HG03064 (cell line): ENCODE measurements around the gene PFDN1.

Source experiments
- ATAC-seq: cut with Tn5 transposase; IDR thresholded peaks from one replicate; pipeline ENCODE4 v1.9.1; 2021; ENCODE audit warnings: low read depth; ENCODE audit not compliant: unreplicated experiment

PFDN1 gene

DNA sequence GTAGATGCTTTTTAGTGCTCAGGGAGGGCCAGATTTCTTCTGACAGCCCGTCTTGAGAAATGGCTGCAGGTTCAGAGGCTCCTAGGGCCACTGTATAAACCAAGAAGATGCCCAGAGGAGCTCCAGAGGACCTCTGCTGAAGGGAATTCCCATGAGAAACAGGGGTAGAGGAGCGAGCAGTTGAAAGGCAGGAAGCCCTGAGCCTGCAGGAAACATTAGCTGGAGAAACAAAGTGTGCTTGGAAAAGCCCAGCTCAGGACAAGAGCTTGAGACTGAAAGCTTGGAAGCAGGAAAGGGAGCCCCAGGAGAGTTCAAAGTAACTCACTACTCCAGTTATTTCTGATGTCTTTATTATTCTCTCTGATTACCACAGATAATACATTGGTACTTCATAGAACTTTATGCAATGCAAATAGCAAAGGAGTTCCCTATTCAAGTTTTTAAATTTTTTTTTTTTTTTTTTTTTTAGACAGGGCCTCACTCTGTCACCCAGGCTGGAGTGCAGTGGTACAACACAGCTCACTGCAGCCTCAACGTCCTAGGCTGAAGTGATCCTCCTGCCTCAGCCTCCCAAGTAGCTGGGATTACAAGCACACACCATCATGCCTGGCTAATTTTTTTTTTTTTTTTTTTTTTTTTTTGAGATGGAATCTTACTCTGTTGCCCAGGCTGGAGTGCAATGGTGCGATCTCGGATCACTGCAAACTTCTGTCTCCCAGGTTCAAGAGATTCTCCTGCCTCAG lies 27.0 kb upstream of the PFDN1 start:
- no peak for ATAC-seq

DNA sequence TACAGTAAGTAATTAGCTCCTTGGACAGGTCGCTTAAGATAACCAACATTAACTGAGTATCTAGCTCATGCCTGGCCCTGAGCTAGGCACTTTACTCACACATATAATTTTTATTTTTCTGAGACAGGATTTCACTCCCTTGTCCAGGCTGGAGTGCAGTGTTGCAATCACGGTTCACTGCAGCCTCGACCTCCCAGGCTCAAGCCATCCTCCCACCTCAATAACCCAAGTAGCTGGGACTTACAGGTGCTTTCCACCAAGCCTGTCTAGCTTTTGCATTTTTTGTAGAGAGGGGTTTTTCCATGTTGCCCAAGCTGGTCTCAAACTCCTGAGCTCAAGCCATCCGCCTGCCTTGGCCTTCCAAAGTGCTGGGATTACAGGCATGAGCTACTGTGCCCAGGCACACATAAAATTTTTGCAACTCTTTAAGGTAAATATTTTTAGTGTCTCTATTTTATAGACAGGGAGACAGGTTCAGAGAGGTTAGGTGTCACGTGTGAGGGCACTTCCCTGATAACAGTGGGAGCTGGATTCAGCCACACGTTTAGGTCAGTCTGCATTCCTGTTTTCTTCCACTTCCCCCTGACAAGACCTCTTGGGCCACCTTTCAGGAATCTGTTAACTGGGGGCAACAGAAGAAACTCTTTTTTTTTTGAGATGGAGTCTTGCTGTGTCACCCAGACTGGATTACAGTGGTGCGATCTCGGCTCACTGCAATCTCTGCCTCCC lies 25.3 kb upstream of the PFDN1 start:
- no peak for ATAC-seq

DNA sequence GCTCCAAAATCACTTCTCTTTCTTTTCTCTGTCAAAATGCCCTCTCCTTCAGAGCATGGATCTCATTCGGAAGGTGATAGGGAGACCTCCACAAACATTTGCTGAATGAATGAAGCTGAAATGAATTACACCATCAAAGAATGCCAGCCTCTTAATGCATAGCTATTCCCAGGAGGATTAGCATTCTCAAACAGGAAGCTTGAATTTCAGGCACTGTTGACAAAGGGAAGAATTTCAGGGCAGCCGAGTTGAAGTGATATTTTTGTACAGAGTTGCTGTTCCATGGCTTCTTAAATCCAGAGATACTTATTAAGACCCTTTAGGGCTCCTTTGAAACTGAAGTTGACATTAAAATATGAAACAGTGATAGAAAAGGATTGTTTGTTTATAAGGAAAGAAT lies 24.7 kb upstream of the PFDN1 start:
- no peak for ATAC-seq

DNA sequence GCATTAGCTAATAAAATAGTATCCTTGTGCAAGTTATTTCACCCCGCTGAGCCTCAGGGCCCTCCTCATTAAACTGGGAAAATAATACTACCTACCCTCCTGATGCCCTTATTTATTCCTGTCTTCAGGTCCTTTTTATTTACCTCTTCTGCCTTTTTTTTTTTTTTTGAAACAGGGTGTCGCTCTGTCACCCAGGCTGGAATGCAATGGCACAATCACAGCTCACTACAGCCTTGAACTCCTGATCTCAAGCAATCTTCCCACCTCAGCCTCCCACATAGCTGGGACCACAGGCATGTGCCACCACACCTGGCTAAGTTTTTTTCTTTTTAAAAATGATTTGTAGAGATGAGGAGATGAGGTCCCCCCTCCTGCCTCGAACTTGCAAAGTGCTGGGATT lies 22.6 kb upstream of the PFDN1 start:
- ATAC-seq, result no peak

DNA sequence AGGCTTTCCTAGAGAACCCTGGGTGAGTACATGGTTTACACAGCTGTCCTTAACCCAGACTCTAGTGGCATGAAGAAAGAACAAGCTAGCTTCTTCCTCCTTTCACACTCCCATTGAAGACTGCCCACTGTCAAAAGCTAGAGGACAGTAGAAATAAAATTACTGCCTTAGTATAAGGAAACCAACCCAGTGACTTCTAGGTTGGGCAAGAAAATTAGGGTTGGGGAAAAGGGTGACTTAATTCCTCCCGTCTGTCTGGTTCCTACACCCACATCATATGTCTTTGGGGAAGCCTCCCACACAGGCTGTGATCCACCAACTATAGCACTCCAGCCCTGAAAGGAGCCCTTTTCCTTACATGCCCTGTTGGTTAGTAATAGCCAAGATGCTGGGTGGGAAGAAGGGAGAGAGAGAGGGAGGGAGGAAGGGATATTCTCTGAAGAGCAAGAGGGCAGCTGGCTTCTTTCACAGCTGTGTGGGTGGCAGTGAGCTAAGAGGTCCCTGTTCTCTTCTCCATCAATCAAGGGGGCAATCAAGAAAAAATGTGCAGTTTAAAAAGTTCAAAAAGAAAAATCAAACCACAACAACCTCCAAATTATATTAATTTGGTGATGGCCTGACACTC lies 21.8 kb upstream of the PFDN1 start:
- no peak for ATAC-seq

DNA sequence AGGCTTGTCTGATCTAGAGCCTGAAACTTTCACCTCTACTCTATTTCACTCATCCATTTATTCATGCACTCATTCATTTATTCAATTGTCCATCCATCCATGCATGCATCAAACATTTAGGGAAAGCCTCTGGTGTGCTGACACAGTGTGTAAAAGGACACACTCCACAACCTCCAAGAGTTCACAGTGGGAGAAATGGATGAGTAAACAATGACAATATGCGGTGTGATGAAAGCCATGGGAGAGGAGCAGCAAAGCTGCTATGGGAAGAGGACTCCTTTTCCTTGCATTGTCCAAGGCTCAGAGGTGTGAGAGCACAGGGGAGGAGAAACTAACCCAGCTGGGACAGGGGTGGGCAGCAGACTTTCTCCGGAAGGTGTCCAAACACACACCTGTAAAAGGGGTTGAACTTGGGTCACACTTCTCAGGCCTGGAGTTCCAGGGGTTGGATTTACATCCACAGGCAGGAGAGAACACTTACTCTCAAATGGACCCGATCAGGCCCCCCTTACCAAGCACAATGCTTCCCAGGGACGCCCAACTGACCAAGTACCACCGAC lies 21.2 kb upstream of the PFDN1 start:
- no peak for ATAC-seq

DNA sequence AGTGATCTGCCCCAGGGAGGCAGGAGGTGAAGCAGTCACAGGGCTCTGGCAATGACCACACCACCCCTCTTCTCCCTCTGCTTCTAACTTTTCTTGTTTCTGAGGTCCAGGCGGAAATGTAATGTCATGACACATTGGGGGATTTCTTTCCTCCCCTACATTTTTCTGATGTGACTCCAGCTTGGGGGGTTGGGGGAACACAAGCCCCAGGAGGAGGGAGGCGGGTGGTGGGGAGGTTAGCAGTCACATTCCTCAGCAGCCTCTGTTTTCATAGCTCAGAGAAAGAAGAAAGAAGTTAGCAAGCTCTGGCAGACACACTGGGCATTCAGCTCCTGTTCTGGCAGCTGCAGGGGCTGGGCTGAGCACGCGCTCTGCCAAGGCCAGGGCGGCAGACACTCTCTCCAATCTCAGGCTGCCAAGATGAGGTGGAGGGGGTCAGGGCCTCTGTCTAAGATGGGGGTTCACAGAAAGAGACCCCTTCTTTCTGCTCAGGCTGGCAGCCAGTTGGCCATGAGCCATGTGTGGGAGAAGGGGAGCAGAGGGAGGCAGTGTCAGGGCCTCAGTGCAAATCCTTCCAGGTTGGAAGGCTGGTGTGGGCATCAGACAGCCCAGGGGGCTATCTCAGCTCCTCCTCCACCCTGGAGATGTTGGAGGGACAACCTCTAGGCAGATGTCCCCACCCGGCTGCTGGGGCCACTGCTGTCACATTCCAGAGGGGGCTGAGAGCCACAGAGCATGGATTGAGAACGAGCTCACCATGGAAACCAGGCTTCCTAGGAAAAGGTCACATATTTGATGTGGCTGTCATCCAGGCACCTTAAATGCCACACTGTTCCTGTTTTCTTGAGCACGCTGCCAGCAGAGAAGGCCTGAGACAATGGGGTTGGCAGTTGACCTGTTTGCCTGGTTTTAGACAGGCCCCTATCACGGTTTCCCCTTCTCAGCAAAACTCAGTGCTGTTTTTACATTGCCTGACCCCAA lies 20.1 kb upstream of the PFDN1 start:
- ATAC-seq, result no peak

DNA sequence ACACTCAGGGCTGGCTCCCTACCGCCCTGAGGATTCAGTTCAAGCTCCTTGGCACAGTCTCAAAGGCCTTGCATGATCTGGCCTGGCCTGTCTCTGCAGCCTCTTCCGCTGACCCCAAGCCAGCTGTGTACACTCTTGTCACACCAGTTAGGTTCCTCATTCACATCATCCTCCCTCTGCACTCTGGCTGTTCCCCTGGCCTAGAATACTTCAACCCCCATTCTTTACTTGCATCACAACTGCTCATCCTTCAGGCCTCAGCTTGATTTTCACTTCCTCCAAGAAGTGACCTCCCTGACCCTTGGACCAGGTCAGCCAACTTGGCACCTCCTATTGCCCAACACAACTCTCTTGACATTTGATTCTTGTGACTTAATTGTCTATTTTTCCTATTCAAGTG lies 18.9 kb upstream of the PFDN1 start:
- no peak for ATAC-seq

DNA sequence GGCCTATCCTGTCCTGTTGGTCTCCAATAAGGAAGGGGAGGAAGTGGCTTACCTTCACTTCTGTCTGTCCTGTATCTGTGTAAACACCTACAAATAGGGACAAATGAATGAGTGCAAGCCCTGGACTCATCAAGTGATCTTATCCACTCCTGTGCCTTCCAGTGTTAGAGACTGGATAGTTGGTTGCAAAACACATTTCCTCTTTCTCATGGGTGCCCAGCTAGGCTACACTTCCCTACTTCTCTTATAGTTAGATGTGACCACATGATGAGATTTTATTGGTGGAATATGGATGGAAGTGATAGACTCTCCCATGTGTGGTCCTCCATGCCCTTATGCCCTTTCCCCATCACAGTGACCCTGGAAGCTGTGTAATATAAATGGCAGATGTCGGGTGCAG lies 16.9 kb upstream of the PFDN1 start:
- ATAC-seq, result no peak

DNA sequence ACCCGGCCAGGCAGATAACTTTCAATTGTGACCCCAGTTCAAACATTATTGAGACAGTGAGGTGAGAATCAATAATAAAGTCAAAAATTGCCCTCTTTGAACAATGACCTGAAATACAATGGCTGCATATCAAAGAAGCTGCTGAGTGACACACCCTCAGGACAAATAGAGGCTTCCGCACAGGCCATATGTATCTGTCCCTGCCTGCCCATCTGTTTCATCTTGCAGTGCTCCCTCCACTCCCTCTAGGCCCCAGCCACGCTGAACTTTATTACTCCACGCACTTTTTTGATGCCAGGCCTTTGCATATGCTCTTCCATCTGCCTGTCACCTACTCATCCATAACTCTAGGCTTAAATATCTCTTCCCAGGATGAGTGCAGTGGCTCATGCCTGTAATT lies 15.9 kb upstream of the PFDN1 start:
- ATAC-seq, result no peak

DNA sequence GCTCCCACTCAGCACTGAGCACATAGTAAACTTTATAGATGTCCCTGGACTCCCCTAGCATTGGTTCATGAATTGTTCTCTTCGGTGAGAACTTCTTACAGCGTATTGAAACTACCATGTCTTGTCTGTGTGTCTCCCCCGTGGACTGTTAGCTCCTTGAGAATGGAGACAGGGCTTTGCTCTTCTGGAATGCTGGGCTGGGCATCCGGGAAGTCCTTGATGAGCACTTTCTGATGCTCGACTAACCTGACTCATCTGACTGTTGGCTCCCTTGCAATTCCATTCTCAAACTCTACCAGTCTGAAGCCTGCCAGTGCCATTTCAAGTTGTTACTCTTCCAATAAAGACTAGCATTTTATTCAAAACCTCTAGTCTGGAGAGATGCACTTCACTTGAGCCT lies 15.0 kb upstream of the PFDN1 start:
- no peak for ATAC-seq

DNA sequence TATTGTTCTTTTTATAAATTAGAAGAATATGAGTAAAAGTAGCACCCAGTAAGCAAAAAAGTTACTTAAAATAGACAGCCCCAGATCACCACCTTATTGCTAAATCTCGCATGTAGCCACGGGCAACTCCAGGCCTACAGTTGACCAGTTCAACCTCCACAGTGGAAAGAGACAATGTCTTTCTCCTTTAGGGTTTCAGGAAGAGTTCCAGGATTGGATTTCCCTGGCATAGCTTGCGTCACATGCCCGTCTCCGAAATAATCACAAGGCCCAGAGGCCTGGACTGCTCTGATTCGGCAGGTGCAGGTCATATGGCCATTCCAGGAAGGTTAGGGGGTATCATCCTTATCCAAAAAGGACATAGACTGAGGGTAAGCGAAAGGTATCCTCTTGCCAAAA lies 9.9 kb upstream of the PFDN1 start:
- ATAC-seq, result no peak

DNA sequence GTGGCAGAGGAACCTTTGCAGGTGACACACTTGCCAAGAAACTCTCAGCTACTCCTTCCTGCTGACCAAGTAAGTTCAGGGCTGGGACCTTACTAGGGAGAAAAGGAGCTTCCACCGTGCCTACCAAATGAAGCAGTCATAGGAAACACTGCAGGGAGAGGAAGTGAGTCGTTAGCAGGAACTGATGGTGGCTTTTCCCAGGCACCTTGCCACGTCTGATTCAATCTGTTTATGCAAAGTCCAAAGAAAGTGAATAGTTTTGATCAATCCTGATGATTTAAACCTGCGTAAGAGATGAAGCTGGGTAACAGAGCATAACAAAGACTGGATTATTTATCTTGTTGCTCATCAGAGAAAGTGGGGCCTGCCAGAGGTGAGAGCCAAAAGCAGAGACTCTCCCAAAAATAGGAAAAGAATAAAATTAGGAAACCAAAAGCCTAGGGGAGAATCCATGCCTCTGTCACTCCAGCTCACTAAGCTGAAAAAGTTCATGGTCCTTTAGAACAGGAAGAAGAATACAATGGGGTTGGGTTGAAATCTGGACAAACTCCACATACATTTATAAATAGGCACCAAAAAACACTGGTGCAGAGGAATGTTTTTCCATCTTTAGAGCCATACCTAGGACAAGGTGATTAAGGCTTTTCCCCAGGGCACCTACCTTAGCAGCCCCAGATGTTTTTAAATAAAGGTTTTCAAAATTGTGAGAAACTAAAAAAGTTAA lies 9.3 kb upstream of the PFDN1 start:
- ATAC-seq, result no peak

DNA sequence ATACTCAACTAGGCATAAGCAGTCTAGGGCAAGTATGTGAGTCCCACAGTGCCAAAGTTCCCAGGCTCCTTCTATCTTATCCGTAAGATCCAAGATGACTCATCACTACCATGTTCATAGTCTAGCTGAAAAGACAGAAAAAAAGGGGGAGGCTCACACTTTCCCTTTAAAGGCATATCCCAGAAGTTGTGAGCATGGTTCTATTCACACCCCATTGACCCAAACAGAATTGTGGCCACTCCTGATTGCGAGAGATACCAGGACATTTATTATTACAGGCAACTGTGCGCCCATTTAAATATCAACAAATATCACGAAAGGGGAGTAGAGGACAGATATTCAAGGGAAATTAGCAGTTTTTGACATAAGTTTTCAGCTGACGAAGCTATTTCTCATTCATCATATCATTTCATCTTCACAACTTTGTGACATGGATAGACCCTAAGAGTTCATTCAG lies 8.1 kb upstream of the PFDN1 start:
- no peak for ATAC-seq

DNA sequence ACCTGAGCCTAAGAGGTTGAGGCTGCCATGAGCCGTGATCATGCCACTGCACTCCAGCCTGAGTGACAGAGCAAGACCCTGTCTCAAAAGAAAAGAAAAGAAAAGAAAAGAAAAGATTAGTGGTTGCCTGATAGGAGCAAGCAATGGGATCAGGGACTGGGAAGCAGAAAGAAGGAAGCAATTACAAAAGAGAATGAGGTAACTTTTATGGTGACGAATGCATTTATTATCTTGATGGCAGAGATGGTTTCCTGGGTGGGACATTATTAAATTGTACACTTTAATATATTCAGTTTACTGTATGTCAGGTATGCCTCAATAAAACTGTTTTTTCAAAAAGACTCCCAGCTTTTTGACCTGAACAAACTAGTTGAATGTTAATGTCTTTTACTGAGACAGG lies 7.5 kb upstream of the PFDN1 start:
- ATAC-seq, result no peak

DNA sequence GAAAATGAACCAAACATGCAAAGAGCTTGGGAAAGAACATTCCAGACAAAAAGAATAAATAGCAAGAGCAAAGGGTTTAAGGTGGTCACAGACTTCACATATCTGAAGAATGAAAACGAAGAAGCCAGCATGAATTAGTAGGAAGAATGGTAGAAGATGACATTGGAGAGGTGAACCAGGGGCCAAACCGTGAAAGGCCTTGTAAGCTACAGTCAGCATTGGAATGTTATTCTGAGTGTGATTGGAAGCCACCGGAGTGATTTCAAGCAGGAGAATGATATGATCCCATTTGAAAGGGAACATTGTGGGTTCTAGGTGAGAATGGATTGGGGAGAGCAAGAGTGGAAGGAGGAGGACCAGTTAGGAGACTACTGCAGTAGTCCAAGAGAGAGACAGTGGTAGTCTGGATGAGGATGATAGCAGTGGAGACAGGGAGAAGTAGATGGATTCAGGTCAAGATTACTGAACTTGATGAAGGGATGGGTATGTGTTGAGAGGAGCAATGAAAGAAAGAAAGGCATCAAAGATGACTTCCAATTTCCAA lies 6.9 kb upstream of the PFDN1 start:
- no peak for ATAC-seq

DNA sequence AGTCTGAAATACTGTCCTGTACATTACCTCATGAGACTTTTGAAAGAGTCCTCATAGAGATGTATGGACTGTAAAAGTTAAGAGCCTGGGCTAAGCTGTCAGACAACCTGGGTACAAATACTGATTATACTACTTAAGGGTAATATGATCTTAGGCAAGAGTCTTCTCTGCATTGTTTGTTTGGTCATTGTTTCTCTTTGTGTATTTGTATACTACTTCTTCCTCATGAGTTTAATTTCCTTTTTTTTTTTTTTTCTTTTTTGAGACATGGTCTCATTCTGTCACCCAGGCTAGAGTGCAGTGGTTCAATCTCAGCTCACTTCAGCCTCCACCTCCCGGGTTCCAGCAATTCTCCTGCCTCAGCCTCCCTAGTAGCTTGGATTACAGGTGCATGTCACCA lies 2.6 kb upstream of the PFDN1 start:
- ATAC-seq, result no peak

DNA sequence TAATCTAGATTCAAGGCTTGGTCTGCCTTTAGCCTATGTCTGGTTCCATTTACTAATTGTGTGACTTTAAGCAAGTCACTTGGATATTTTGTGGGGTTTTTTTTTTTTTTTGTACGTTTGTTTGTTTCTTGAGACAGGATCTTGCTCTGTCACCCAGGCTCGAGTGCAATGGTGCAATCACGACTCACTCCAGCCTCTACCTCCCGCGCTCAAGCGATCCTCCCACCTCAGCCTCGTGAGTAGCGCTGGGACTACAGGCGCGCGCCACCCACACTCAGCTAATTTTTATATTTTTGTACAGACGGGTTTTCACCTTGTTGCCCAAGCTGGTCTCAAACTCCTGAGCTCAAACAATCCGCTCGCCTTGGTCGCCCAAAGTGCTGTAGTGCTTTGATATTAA lies 1.1 kb upstream of the PFDN1 start:
- ATAC-seq, result no peak

DNA sequence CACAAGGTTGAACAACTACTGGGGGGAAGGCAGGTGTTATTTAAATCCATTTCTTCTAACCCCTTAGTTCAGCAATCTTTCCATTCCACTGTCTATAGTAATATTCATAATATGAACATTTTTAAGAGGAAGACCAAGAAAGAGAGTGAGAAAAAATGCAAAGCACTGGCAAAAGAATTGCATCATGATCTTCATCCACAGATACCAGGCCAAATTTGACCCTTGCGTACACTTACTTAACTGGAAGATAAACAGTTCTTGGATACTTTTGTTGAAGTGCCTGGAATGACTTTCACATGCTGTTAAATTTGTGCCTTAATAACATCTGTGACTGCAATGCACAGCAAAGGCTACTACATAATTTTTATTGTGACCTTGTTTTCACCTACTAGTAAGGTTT lies 1.8 kb downstream of the PFDN1 start:
- ATAC-seq, result no peak
